SK-N-SH treated with all-trans-retinoic acid at 6 μM for 48 hours (cell line): Measurements from ENCODE around the gene LAD1.

Source experiments
- ARNTL ChIP-seq: fragments of 450-650 bp; formaldehyde crosslinking; IDR thresholded peaks from 2 replicates; pipeline ENCODE4 v1.5.0; 2020; ENCODE audit warnings: low read depth, mild to moderate bottlenecking, moderate library complexity, borderline replicate concordance
- CSRNP3 ChIP-seq: fragments of 250-450 bp; sonication (Bioruptor Pico); IDR thresholded peaks from 2 replicates; pipeline ENCODE4 v1.5.1; 2021; ENCODE audit warnings: mild to moderate bottlenecking, moderate library complexity
- ESRRG ChIP-seq: fragments of 250-450 bp; sonication (Bioruptor Pico); IDR thresholded peaks from 2 replicates; pipeline ENCODE4 v1.6.1; 2021; ENCODE audit warnings: mild to moderate bottlenecking
- ISL1 ChIP-seq: fragments of 250-450 bp; sonication (Bioruptor Pico); IDR thresholded peaks from 2 replicates; pipeline ENCODE4 v2.1.2; 2022; ENCODE audit warnings: mild to moderate bottlenecking, moderate library complexity
- OSR1 ChIP-seq: fragments of 250-450 bp; sonication (Bioruptor Pico); IDR thresholded peaks from 2 replicates; pipeline ENCODE4 v1.8.0; 2022; ENCODE audit warnings: moderate library complexity, mild to moderate bottlenecking, inconsistent platforms
- PATZ1 ChIP-seq: fragments of 250-450 bp; sonication (Bioruptor Pico); IDR thresholded peaks from 2 replicates; pipeline ENCODE4 v1.8.0; 2020; ENCODE audit warnings: mild to moderate bottlenecking, moderate library complexity, borderline replicate concordance
- POU6F1 ChIP-seq: fragments of 250-450 bp; sonication (Bioruptor Pico); IDR thresholded peaks from 2 replicates; pipeline ENCODE4 v1.8.0; 2021; ENCODE audit warnings: low read depth, mild to moderate bottlenecking, moderate library complexity, borderline replicate concordance
- PPARA ChIP-seq: fragments of 250-450 bp; sonication (Bioruptor Pico); IDR thresholded peaks from 2 replicates; pipeline ENCODE4 v1.5.0; 2020; ENCODE audit warnings: mild to moderate bottlenecking, borderline replicate concordance
- RARB ChIP-seq: fragments of 250-450 bp; sonication (Bioruptor Pico); IDR thresholded peaks from 2 replicates; pipeline ENCODE4 v1.8.0; 2021; ENCODE audit warnings: mild to moderate bottlenecking, moderate library complexity
- SNAI2 ChIP-seq: fragments of 250-450 bp; sonication (Bioruptor Pico); IDR thresholded peaks from 2 replicates; pipeline ENCODE4 v1.5.0; 2020; ENCODE audit warnings: mild to moderate bottlenecking, moderate library complexity
- ZC3H10 ChIP-seq: fragments of 250-450 bp; sonication (Bioruptor Pico); IDR thresholded peaks from 2 replicates; pipeline ENCODE4 v1.5.1; 2021; ENCODE audit warnings: mild to moderate bottlenecking, moderate library complexity
- ZFP3 ChIP-seq: fragments of 250-450 bp; sonication (Bioruptor Pico); IDR thresholded peaks from 2 replicates; pipeline ENCODE4 v1.5.0; 2020; ENCODE audit warnings: mild to moderate bottlenecking, moderate library complexity
- ZNF70 ChIP-seq: fragments of 450-650 bp; formaldehyde crosslinking; IDR thresholded peaks from 2 replicates; pipeline ENCODE4 v1.5.0; 2020; ENCODE audit warnings: mild to moderate bottlenecking, moderate library complexity

- no peak for TF ChIP-seq RARB (CRISPR knock-in tag)
- TF ChIP-seq PATZ1 (CRISPR knock-in tag): no peak
- no peak for TF ChIP-seq SNAI2
- no peak for TF ChIP-seq ESRRG (CRISPR knock-in tag)
- TF ChIP-seq OSR1 (CRISPR knock-in tag): no peak
- TF ChIP-seq ZFP3 (CRISPR knock-in tag): no peak
- TF ChIP-seq ARNTL: no peak
- no peak for TF ChIP-seq POU6F1 (CRISPR knock-in tag)
- TF ChIP-seq ZC3H10 (CRISPR knock-in tag): no peak
- TF ChIP-seq PPARA (CRISPR knock-in tag): no peak
- no peak for TF ChIP-seq ZNF70 (CRISPR knock-in tag)
- no peak for TF ChIP-seq ISL1 (CRISPR knock-in tag)
- TF ChIP-seq CSRNP3 (CRISPR knock-in tag): no peak
Measured at GRCh38 chr1:201335901-201336300, 63.2 kb downstream of the LAD1 start.
